B cell (primary cell): ENCODE measurements around the gene PRKN.

ENCODE experiments used
- EZH2 ChIP-seq: IDR thresholded peaks from 2 replicates; pipeline ENCODE4 v1.6.1; 2012; ENCODE audit warnings: borderline replicate concordance, low read depth, mild to moderate bottlenecking, moderate library complexity, low read length; ENCODE audit not compliant: insufficient read depth, poor library complexity, severe bottlenecking
- TF ChIP-seq, protein P1 (sequence below): fragments of 200-600 bp; IDR thresholded peaks from one replicate; pipeline ENCODE4 v1.8.0; 2022; ENCODE audit warnings: antibody characterized with exemption, mild to moderate bottlenecking

GRCh38 chr6:162644153-162644552 is 83.4 kb downstream of the PRKN start:
- no peak for TF ChIP-seq EZH2
- TF ChIP-seq, protein P1, sequence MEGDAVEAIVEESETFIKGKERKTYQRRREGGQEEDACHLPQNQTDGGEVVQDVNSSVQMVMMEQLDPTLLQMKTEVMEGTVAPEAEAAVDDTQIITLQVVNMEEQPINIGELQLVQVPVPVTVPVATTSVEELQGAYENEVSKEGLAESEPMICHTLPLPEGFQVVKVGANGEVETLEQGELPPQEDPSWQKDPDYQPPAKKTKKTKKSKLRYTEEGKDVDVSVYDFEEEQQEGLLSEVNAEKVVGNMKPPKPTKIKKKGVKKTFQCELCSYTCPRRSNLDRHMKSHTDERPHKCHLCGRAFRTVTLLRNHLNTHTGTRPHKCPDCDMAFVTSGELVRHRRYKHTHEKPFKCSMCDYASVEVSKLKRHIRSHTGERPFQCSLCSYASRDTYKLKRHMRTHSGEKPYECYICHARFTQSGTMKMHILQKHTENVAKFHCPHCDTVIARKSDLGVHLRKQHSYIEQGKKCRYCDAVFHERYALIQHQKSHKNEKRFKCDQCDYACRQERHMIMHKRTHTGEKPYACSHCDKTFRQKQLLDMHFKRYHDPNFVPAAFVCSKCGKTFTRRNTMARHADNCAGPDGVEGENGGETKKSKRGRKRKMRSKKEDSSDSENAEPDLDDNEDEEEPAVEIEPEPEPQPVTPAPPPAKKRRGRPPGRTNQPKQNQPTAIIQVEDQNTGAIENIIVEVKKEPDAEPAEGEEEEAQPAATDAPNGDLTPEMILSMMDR, result no peak
